ENCODE results near the gene ARL15.

GRCh38 chr5:54205918-54206317 is 104.5 kb downstream of the ARL15 start:
- TF ChIP-seq EP300 (IDR thresholded peaks at IDR 0.05), result no peak
- TF ChIP-seq, protein P1, sequence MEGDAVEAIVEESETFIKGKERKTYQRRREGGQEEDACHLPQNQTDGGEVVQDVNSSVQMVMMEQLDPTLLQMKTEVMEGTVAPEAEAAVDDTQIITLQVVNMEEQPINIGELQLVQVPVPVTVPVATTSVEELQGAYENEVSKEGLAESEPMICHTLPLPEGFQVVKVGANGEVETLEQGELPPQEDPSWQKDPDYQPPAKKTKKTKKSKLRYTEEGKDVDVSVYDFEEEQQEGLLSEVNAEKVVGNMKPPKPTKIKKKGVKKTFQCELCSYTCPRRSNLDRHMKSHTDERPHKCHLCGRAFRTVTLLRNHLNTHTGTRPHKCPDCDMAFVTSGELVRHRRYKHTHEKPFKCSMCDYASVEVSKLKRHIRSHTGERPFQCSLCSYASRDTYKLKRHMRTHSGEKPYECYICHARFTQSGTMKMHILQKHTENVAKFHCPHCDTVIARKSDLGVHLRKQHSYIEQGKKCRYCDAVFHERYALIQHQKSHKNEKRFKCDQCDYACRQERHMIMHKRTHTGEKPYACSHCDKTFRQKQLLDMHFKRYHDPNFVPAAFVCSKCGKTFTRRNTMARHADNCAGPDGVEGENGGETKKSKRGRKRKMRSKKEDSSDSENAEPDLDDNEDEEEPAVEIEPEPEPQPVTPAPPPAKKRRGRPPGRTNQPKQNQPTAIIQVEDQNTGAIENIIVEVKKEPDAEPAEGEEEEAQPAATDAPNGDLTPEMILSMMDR (IDR thresholded peaks at IDR 0.05), result no peak

Data from sigmoid colon (tissue), 4 donors.